GM18951 (cell line): ENCODE measurements around the gene DNMBP.
"Not testable (repeated sequence)": the region's sequence is repeated elsewhere in the genome, so short reads cannot be mapped to it uniquely, and the experiment has no call there.

Experiments
- POLR2A ChIP-seq: IDR thresholded peaks from 4 replicates; pipeline ENCODE4 v1.6.1; 2011; ENCODE audit warnings: mild to moderate bottlenecking; ENCODE audit not compliant: insufficient read length, insufficient read depth; ENCODE audit errors: extremely low read depth
- in situ Hi-C: fragments of 300-500 bp; cut with MboI; formaldehyde crosslinking; loops from one replicate; pipeline ENCODE4 v1.12.0; 2022; ENCODE audit warnings: low sequenced_read_pairs, mixed read lengths, inconsistent platforms; ENCODE audit not compliant: unreplicated experiment

The DNMBP gene

DNA sequence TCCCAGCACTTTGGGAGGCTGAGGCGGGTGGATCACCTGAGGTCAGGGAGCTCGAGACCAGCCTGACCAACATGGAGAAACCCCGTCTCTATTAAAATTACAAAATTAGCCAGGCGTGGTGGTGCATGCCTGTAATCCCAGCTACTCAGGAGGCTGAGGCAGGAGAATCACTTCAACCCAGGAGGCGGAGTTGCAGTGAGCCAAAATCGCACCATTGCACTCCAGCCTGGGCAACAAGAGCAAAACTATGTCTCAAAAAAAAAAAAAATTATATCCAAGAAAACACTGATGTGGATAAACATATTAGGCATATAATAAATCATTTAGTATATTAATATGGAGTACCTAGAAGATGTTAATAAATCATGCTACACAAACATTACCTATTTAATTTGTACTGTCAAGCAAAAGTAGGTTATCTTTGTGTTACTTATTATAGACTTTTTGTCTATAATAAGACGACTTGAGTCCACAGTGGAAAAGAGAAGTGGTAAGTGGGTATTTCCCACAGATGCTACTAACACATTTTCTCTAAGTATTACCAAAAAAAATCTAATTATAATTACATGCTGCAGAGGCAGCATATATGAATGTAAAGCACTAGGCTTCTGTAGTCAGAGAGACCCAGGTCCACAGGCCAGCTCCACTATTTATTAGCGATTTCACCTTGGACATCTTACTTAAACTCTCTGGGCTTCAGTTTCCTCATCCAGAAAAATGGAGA is 34.5 kb downstream of the DNMBP start:
- TF ChIP-seq POLR2A = no peak
- in situ Hi-C loops = no loop called here

DNA sequence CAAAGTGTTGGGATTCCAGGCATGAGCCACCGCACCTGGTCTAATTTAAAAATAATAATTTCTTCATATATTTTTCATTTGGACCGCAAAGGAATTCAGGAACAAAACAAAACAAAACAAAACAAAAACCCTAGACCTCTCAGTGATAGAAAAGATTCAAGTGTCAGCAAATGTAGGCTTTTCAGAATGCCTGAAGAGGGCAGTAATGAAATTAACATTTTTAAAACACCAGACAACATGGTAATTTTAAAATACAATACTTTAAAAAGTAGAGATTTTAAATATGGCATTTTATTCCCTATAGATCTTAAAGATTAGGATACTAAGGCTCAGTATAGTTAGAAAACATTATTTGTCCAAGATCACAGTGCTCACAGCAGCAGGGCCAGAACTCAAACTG is 36.6 kb downstream of the DNMBP start:
- no peak for TF ChIP-seq POLR2A
- in situ Hi-C loops = no loop called here

- TF ChIP-seq POLR2A = no peak
- in situ Hi-C loops = no loop called here
Observed at GRCh38 chr10:99967961-99968360, 41.8 kb downstream of the DNMBP start.

- in situ Hi-C loops = no loop called here
- TF ChIP-seq POLR2A = no peak
Observed at GRCh38 chr10:99966306-99966705, 43.4 kb downstream of the DNMBP start.

DNA sequence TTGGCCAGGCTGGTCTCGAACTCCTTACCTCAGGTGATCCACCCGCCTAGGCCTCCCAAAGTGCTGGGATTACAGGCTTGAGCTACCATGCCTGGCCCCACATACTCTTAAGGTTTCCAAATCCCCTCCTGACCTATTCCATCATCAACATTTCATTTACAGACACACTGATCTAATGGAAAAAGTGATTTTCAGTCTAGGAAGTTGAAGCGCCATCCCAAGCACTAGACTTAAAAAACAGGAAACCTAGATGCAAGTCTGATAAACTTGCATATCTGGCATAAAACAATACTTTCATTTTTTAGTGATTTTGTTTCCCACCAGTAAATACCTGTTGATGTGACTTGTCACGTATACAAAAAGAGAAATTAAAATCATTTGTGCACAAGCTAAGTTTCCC is 44.0 kb downstream of the DNMBP start:
- no peak for TF ChIP-seq POLR2A
- in situ Hi-C loops = no loop called here

GRCh38 chr10:99964791-99965190 is 45.0 kb downstream of the DNMBP start:
- no peak for TF ChIP-seq POLR2A
- in situ Hi-C loops = no loop called here

DNA sequence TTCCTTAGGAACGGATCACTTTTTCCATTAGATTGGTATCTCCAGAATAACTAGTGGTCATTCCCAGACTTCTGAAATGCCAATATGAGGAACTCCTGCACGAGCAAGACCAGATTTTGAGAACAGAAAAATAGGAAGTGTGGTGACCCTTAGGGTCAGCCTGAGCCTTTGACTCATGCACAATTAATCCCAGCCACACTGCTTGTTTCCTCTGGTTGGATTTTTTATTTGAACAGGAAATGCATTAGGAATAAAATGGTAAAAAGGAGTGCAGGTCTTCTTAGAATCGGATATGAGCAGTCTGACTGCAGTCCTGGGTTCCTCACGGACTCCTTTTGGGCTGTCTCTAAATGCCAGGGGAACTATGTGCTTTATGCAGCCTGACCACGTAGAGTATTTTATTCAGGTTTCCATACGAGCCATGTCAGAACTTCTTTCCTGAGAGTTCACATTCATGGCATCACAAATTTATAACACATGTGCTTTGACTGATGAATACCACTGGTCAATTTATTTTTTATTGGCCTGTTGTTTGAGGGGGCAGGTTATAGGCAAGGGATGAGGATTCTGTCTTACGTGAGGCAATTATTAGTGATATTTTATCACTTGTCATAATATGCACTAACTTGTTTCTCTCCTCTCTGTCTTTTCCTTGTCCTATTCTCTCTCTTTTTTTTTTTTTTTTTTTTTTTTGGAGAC is 46.1 kb downstream of the DNMBP start:
- in situ Hi-C loops = not testable (repeated sequence)

DNA sequence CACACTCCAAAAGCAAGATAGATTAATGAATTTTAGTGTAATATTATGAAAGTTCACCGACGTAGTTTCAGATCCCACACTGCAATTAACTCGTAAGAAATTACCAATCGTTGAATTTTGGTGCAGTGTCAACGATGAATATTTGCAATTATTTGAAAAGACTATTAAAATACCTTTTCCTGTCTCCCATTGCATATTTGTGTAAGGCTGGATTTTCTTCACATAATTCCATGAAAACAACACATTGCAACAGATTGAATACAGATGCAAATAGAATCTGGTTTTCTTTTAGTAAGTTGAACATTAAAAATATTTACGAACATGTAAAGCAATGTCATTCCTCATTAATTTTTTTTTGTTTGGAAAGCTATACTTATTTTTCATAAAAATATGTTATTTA is 50.9 kb downstream of the DNMBP start:
- no peak for TF ChIP-seq POLR2A
- in situ Hi-C loops = no loop called here

DNA sequence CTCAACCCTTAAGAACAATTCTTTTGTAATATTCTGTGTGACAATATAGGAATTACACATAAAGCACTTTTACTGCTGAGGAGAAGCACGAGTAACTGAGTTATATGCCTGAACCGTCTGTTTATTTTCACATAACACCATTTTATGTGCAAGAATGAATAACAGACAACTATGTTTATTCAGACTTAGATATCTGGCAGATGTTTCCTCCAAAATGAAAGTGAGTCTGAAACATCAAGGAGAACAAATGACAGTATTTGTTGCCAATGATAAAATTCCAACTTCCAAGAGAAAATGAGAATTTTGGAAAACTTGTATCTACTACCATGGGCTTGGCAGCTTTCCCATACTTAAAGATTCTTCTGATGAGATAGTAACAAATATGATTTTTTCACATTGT is 51.4 kb downstream of the DNMBP start:
- in situ Hi-C loops = no loop called here
- no peak for TF ChIP-seq POLR2A

DNA sequence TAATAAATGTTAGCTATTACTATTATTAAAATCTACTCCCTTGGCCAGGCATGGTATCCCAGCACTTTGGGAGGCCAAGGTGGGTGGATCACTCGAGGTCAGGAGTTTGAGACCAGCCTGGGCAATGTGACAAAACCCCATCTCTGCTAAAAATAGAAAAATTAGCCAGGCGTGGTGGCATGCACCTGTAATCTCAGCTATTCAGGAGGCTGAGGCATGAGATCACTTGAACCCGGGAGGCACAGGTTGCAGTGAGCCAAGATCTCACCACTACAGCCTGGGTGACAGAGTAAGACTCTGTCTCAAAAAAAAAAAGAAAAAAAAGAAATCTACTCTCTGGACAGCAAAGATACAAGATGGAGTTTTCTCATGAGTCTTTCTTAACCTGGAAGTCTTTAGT is 56.2 kb downstream of the DNMBP start:
- in situ Hi-C loops = not testable (repeated sequence)

DNA sequence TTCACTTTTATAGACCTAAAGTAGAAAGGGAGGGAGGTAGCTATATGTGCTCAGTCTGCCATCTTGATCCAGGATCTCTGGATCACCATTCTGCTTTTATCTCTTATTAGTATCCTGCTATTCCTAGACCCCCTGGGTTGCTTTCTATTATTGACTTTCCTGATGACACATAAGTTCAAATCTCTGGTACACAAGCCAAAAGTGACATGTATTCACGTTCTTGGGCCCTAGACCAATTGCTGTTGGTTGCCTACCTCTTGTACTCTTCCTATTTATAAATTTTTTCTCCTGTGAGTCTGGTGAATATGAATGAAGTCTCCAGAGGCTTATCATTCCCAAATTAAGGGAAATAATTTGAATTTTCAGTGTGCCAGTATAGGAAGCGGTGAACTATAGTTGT is 56.9 kb downstream of the DNMBP start:
- no peak for TF ChIP-seq POLR2A
- in situ Hi-C loops = no loop called here

DNA sequence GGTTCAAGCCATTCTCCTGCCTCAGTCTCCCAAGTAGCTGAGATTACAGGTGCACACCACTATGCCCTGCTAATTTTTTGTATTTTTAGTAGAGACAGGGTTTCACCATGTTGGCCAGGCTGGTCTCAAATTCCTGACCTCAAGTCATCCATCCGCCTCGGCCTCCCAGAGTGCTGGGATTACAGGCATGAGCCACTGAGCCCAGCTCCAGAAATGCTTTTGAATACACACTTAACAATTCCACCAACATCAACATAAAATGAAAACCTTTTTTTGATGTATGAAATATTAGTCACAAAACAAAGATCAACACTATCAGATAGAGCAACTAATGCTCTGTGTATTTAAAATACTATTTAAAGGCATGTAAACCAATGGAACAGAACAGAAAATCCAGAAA is 63.7 kb downstream of the DNMBP start:
- in situ Hi-C loops = not testable (repeated sequence)

- TF ChIP-seq POLR2A = no peak
- in situ Hi-C loops = no loop called here
Observed at GRCh38 chr10:99945263-99945662, 64.5 kb downstream of the DNMBP start.

GRCh38 chr10:99944860-99945259 is 64.9 kb downstream of the DNMBP start:
- in situ Hi-C loops = no loop called here
- TF ChIP-seq POLR2A = no peak

- TF ChIP-seq POLR2A = no peak
- in situ Hi-C loops = no loop called here
Observed at GRCh38 chr10:99943908-99944307, 65.8 kb downstream of the DNMBP start.
